Measurements from ENCODE around the gene CHIC1. TPM values are rescaled to one million over a fixed set of nuclear protein-coding genes. Genes with fewer than 3 reads are reported as not detected.
"Not testable (repeated sequence)": the region's sequence is repeated elsewhere in the genome, so short reads cannot be mapped to it uniquely, and the experiment has no call there.

Gene CHIC1
- 10 to 100 TPM in 1 of 4 donors, 1 to 10 TPM in 3; 3.8 to 11.9 (median 7.0) TPM for total RNA-seq

DNA sequence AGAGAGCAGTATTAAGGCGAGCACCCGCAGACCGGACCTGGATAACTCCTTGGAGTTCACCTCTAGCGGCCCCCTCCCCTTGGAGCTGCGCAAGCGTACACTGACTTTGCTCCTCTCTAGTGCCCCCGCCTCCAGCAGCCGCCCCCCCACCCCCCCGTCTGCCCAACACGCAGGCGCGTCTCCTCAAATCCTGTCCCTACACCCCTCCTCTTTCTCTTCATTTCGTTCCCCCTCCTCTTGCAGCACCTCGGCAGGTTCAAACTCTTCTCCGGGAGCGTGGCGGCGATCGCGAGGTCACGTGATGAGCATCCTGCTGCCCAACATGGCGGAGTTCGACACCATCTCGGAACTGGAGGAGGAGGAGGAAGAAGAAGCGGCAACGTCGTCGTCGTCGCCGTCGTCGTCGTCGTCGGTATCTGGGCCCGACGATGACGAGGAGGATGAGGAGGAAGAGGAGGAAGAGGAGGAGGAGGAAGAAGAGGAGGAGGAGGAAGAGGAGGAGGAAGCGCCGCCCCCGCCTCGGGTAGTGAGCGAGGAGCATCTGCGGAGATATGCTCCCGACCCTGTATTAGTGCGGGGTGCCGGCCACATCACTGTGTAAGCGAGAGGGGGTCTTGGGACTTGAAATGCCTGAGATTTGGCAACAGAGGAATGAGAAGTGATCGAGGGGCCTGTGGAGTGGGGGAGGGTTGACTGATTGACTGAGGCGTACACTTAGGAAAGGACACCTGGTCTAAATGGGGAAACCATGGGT lies at the start of gene CHIC1:
Gene CHIC1, plus strand, starts transcription at position 214 of the 754 bp plus-strand sequence. Its CDS starts 88 bp downstream, at position 302.
- DNase-seq (ENCODE audit: low spot score in 2 of 2) = peak; percentile 76 to 80
- Histone ChIP-seq H3K9me3 (no peaks in the 10 kb centered on the region), H3K4me1 (peaks cover 2% of the 10 kb centered on the region), H3K27me3 (no peaks in the 10 kb centered on the region), H3K36me3 (no peaks in the 10 kb centered on the region), H3K27ac (peak within 1 kb of the TSS; percentile 80), H3K4me3 (peak within 1 kb of the TSS; percentile 59)
- 35% methylated on average over 51 of the region's 51 CpGs for WGBS
- TF ChIP-seq EP300 (IDR thresholded peaks at IDR 0.05) = no peak
- TF ChIP-seq, protein P1, sequence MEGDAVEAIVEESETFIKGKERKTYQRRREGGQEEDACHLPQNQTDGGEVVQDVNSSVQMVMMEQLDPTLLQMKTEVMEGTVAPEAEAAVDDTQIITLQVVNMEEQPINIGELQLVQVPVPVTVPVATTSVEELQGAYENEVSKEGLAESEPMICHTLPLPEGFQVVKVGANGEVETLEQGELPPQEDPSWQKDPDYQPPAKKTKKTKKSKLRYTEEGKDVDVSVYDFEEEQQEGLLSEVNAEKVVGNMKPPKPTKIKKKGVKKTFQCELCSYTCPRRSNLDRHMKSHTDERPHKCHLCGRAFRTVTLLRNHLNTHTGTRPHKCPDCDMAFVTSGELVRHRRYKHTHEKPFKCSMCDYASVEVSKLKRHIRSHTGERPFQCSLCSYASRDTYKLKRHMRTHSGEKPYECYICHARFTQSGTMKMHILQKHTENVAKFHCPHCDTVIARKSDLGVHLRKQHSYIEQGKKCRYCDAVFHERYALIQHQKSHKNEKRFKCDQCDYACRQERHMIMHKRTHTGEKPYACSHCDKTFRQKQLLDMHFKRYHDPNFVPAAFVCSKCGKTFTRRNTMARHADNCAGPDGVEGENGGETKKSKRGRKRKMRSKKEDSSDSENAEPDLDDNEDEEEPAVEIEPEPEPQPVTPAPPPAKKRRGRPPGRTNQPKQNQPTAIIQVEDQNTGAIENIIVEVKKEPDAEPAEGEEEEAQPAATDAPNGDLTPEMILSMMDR (IDR thresholded peaks at IDR 0.05) = no peak
- TF ChIP-seq POLR2AphosphoS5 (IDR thresholded peaks at IDR 0.05) = no peak
- no peak for TF ChIP-seq POLR2A (IDR thresholded peaks at IDR 0.05)

DNA sequence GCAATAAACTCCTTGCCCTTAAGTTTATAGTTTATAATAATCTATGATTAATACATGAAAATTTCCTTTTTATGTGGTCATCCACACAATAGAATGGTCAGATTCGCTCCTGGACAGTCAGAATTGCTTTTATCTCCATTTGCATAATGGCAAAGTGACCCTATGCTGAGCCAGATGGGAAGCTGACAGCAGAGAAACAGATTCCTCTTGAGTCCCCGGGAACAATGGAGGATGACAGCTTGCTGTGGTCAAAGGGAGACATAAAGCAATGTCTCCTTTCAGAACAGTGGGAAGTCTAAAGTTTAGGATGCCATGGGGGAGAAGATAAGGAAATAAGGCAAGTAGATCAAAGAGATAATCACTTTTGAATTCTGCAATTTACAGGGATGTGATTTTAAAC lies 40.2 kb upstream of the CHIC1 start:
- DNase-seq (ENCODE audit: low spot score in 2 of 2); H3K4me3 ChIP-seq; H3K4me1 ChIP-seq; H3K27me3 ChIP-seq; H3K36me3 ChIP-seq; H3K9me3 ChIP-seq; H3K27ac ChIP-seq: not testable (repeated sequence)
- WGBS = 63% methylated on average over 2 of the region's 2 CpGs

DNA sequence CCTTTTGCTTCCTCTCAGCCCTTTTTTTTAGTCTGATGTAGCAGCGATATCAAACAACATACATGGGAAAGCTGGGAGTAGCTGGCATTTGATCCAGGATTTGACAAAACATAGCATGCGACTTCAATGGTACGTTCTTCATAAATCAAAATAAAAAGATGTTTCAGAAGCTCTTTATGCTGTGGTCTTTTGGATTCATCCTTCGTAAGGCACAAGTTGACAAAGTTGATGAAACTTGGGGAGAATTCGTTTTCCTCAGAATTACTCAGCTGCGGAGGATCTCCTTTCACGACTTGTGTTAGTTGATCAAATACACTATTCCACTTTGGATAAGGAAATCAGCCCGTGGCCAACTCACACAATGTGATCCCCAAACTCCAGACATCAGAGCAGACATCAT lies 38.1 kb upstream of the CHIC1 start:
- H3K36me3 ChIP-seq = no peaks in the 10 kb centered on the region
- no peaks in the 10 kb centered on the region for H3K27me3 ChIP-seq
- 89% methylated on average over 8 of the region's 8 CpGs for WGBS
- TF ChIP-seq EP300 (IDR thresholded peaks at IDR 0.05) = no peak
- no peak for TF ChIP-seq POLR2A (IDR thresholded peaks at IDR 0.05)
- TF ChIP-seq, protein P1 (IDR thresholded peaks at IDR 0.05) = no peak
- TF ChIP-seq POLR2AphosphoS5 (IDR thresholded peaks at IDR 0.05) = no peak
- no peaks in the 10 kb centered on the region for H3K4me1 ChIP-seq
- DNase-seq (ENCODE audit: low spot score in 2 of 2) = no peak
- H3K9me3 ChIP-seq = no peaks in the 10 kb centered on the region
- H3K4me3 ChIP-seq = no peak overlapping the region
- no peak overlapping the region for H3K27ac ChIP-seq

GRCh38 chrX:73525928-73526690 lies 36.9 kb upstream of the CHIC1 start:
- no peak overlapping the region for H3K4me3 ChIP-seq
- no peaks in the 10 kb centered on the region for H3K9me3 ChIP-seq
- no peaks in the 10 kb centered on the region for H3K27me3 ChIP-seq
- H3K36me3 ChIP-seq = no peaks in the 10 kb centered on the region
- DNase-seq (ENCODE audit: low spot score in 2 of 2) = no peak
- TF ChIP-seq, protein P1 (IDR thresholded peaks at IDR 0.05) = no peak
- TF ChIP-seq POLR2A (IDR thresholded peaks at IDR 0.05) (no peak), POLR2AphosphoS5 (IDR thresholded peaks at IDR 0.05) (no peak), EP300 (IDR thresholded peaks at IDR 0.05) (no peak)
- WGBS = 47% methylated on average over 13 of the region's 13 CpGs
- no peak overlapping the region for H3K27ac ChIP-seq
- H3K4me1 ChIP-seq = no peaks in the 10 kb centered on the region

DNA sequence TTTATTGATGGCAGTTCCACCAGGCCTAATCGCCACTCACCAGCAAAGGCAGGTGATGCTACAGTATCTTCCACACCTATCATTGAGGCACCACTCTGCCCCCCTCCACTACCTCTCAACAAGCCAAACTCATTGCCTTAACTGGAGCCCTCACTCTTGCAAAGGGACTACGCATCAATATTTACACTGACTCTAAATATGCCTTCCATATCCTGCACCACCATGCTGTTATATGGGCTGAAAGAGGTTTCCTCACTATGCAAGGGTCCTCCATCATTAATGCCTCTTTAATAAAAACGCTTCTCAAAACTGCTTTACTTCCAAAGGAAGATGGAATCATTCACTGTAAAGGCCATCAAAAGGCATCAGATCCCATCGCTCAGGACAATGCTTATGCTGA lies 31.3 kb upstream of the CHIC1 start:
- H3K4me1 ChIP-seq; H3K27me3 ChIP-seq; H3K36me3 ChIP-seq; DNase-seq (ENCODE audit: low spot score in 2 of 2); H3K27ac ChIP-seq; H3K9me3 ChIP-seq; H3K4me3 ChIP-seq: not testable (repeated sequence)
- 80% methylated on average over 4 of the region's 4 CpGs for WGBS

DNA sequence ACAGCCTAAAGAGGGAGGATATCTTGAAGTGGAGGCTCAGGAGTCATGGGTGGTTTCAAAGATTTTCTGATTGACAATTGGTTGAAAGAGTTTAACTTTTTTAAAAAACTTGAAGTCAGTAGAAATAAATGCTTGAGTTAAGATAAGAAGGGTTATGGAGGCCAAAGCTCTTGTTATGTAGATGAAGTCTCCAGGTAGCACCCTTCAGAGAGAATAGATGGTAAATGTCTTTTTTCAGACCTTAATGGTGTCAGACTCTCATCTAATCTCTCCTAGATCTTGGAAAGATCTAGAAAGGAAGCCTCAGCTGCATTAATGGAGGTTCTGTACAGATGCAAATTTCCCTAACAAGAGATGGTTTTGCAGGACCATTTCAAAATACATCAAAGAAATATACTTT lies 6.8 kb upstream of the CHIC1 start:
- Histone ChIP-seq H3K9me3 (no peaks in the 10 kb centered on the region), H3K4me1 (no peaks in the 10 kb centered on the region), H3K4me3 (no peak overlapping the region), H3K27ac (no peak overlapping the region), H3K36me3 (no peaks in the 10 kb centered on the region), H3K27me3 (no peaks in the 10 kb centered on the region)
- no peak for DNase-seq (ENCODE audit: low spot score in 2 of 2)
- no peak for TF ChIP-seq POLR2A (IDR thresholded peaks at IDR 0.05)
- TF ChIP-seq, protein P1 (IDR thresholded peaks at IDR 0.05) = no peak
- TF ChIP-seq EP300 (IDR thresholded peaks at IDR 0.05) = no peak
- TF ChIP-seq POLR2AphosphoS5 (IDR thresholded peaks at IDR 0.05) = no peak

All from suprapubic skin (tissue), 4 donors.